Neural cell (in vitro differentiated cells): ENCODE data around the gene RTP5. TPM values are rescaled to one million over a fixed set of nuclear protein-coding genes. Genes with fewer than 3 reads are reported as not detected.

ENCODE experiments used
- H2AFZ ChIP-seq: fragments of 200-600, 300-800 bp; sonication (generic), shearing (Covaris generic); 2 replicates; pipeline ENCODE4 v1.6.0; 2014; ENCODE audit warnings: low read depth, mild to moderate bottlenecking, antibody characterized with exemption, low read length, moderate library complexity
- H3F3A ChIP-seq: fragments of 200-600 bp; shearing (Covaris generic); 2 replicates; pipeline ENCODE4 v1.6.1; 2016; ENCODE audit warnings: mild to moderate bottlenecking, moderate library complexity, mixed read lengths, antibody characterized with exemption, low read length; ENCODE audit not compliant: insufficient read depth, poor library complexity, severe bottlenecking
- H3K27ac ChIP-seq: fragments of 200-600, 300-800 bp; sonication (generic), shearing (Covaris generic); 2 replicates; pipeline ENCODE4 v1.5.1; 2014; ENCODE audit warnings: mild to moderate bottlenecking, low read length, moderate library complexity
- H3K27me3 ChIP-seq: fragments of 300-800, 200-600 bp; sonication (generic), shearing (Covaris generic); 2 replicates; pipeline ENCODE4 v1.6.0; 2014; ENCODE audit warnings: mild to moderate bottlenecking, low read depth, low read length, moderate library complexity; ENCODE audit not compliant: insufficient read depth
- H3K36me3 ChIP-seq: fragments of 300-800, 200-600 bp; sonication (generic), shearing (Covaris generic); 2 replicates; pipeline ENCODE4 v1.5.1; 2014; ENCODE audit warnings: mild to moderate bottlenecking, antibody characterized with exemption, low read length, moderate library complexity; ENCODE audit not compliant: insufficient read depth
- H3K4me2 ChIP-seq: fragments of 300-800, 200-600 bp; sonication (generic), shearing (Covaris generic); 2 replicates; pipeline ENCODE4 v1.6.0; 2014; ENCODE audit warnings: mild to moderate bottlenecking, low read length
- H3K4me3 ChIP-seq: fragments of 300-800, 200-600 bp; sonication (generic), shearing (Covaris generic); 2 replicates; pipeline ENCODE4 v1.5.1; 2014; ENCODE audit warnings: mild to moderate bottlenecking, low read length, moderate library complexity
- H3K79me2 ChIP-seq: fragments of 200-600 bp; shearing (Covaris generic); replicated peaks from 2 replicates; pipeline ENCODE4 v1.6.0; 2014; ENCODE audit warnings: mild to moderate bottlenecking, low read length, moderate library complexity; ENCODE audit not compliant: insufficient read depth
- H3K9ac ChIP-seq: fragments of 300-800, 200-600 bp; sonication (generic), shearing (Covaris generic); 2 replicates; pipeline ENCODE4 v1.6.1; 2016; ENCODE audit warnings: mild to moderate bottlenecking, low read length, mixed read lengths
- H3K9me2 ChIP-seq: fragments of 200-600 bp; shearing (Covaris generic); 2 replicates; pipeline ENCODE4 v1.6.1; 2016; ENCODE audit warnings: mild to moderate bottlenecking, low read length, mixed read lengths; ENCODE audit not compliant: insufficient read depth
- H3K9me3 ChIP-seq: fragments of 200-600, 300-800 bp; sonication (generic), shearing (Covaris generic); 2 replicates; pipeline ENCODE4 v1.6.1; 2016; ENCODE audit warnings: mild to moderate bottlenecking, mixed run types, low read length, moderate library complexity, mixed read lengths
- H4K20me1 ChIP-seq: fragments of 200-600 bp; shearing (Covaris generic); 2 replicates; pipeline ENCODE4 v1.6.1; 2016; ENCODE audit warnings: mild to moderate bottlenecking, mixed run types; ENCODE audit not compliant: insufficient read depth
- CTCF ChIP-seq: fragments of 450-650 bp; IDR thresholded peaks from 2 replicates; pipeline ENCODE4 v1.5.1; 2014; ENCODE audit warnings: antibody characterized with exemption, mild to moderate bottlenecking, moderate library complexity; ENCODE audit not compliant: poor library complexity, severe bottlenecking
- EP300 ChIP-seq: fragments of 450-650 bp; conservative IDR thresholded peaks from 2 replicates; pipeline ENCODE4 v1.6.1; 2014; ENCODE audit warnings: antibody characterized with exemption, mild to moderate bottlenecking, moderate library complexity; ENCODE audit not compliant: poor library complexity, severe bottlenecking
- EZH2 ChIP-seq: fragments of 200-600, 300-800 bp; shearing (Covaris generic), sonication (generic); IDR thresholded peaks from 2 replicates; pipeline ENCODE4 v1.6.1; 2014; ENCODE audit warnings: antibody characterized with exemption, low read length, borderline replicate concordance, mild to moderate bottlenecking; ENCODE audit not compliant: insufficient read depth, poor library complexity, severe bottlenecking
- MXI1 ChIP-seq: fragments of 450-650 bp; conservative IDR thresholded peaks from 2 replicates; pipeline ENCODE4 v1.6.1; 2014; ENCODE audit warnings: antibody characterized with exemption, mild to moderate bottlenecking; ENCODE audit not compliant: poor library complexity, severe bottlenecking
- POLR2AphosphoS5 ChIP-seq: IDR thresholded peaks from 2 replicates; pipeline ENCODE4 v1.6.1; 2012
- RAD21 ChIP-seq: fragments of 450-650 bp; conservative IDR thresholded peaks from 2 replicates; pipeline ENCODE4 v1.6.1; 2014; ENCODE audit warnings: antibody characterized with exemption, mild to moderate bottlenecking, moderate library complexity
- REST ChIP-seq: IDR thresholded peaks from 2 replicates; pipeline ENCODE4 v1.6.1; 2012; ENCODE audit warnings: borderline replicate concordance
- SMC3 ChIP-seq: fragments of 450-650 bp; conservative IDR thresholded peaks from 2 replicates; pipeline ENCODE4 v1.6.1; 2014; ENCODE audit warnings: antibody characterized with exemption, mild to moderate bottlenecking, moderate library complexity; ENCODE audit not compliant: poor library complexity
- TAF1 ChIP-seq: IDR thresholded peaks from 2 replicates; pipeline ENCODE4 v1.6.1; 2012; ENCODE audit warnings: low read depth
- polyA plus RNA-seq: library from polyadenylated mRNA; depleted of rRNA; stranded (reverse); fragments of >200 nt; gene quantifications from 2 replicates; pipeline ENCODE4 v1.2.3, GENCODE V29; 2014

The RTP5 gene
- polyA plus RNA-seq, 1 donor from 2014 or later, result 1.8 TPM

GRCh38 chr2:241861264-241861663 lies 8.3 kb upstream of the RTP5 start:
- Histone ChIP-seq H3K36me3 (no peaks in the 10 kb centered on the region), H4K20me1 (no peaks in the 10 kb centered on the region), H3K9me3 (no peaks in the 10 kb centered on the region), H3F3A (no peaks in the 10 kb centered on the region), H3K9ac (no peak overlapping the region), H3K27ac (no peak overlapping the region), H3K4me2 (no peak overlapping the region), H3K4me3 (no peak overlapping the region), H3K27me3 (no peaks in the 10 kb centered on the region), H2AFZ (no peak overlapping the region), H3K9me2 (no peaks in the 10 kb centered on the region), H3K79me2 (no peaks in the 10 kb centered on the region)
- no peak for TF ChIP-seq MXI1
- no peak for TF ChIP-seq RAD21
- TF ChIP-seq EZH2, result no peak
- no peak for TF ChIP-seq SMC3
- no peak for TF ChIP-seq EP300
- no peak for TF ChIP-seq POLR2AphosphoS5
- no peak for TF ChIP-seq TAF1
- no peak for TF ChIP-seq CTCF
- no peak for TF ChIP-seq REST

GRCh38 chr2:241862093-241862492 lies 7.4 kb upstream of the RTP5 start:
- Histone ChIP-seq H3K9me2 (no peaks in the 10 kb centered on the region), H3K79me2 (no peaks in the 10 kb centered on the region)

More at GRCh38 chr2:241862093-241862492, 7.4 kb upstream of the RTP5 start:
- Histone ChIP-seq H4K20me1 (no peaks in the 10 kb centered on the region), H2AFZ (no peak overlapping the region), H3K4me3 (no peak overlapping the region), H3K36me3 (no peaks in the 10 kb centered on the region), H3K27me3 (no peaks in the 10 kb centered on the region), H3F3A (no peaks in the 10 kb centered on the region), H3K9ac (no peak overlapping the region), H3K4me2 (no peak overlapping the region), H3K27ac (no peak overlapping the region), H3K9me3 (no peaks in the 10 kb centered on the region)
- no peak for TF ChIP-seq TAF1
- TF ChIP-seq EZH2, result no peak
- TF ChIP-seq REST, result no peak
- TF ChIP-seq MXI1, result no peak
- TF ChIP-seq EP300, result no peak
- no peak for TF ChIP-seq SMC3
- no peak for TF ChIP-seq POLR2AphosphoS5
- no peak for TF ChIP-seq RAD21
- no peak for TF ChIP-seq CTCF
